ENCODE measurements around the gene BRICD5. TPM values are rescaled to one million over a fixed set of nuclear protein-coding genes. Genes with fewer than 3 reads are reported as not detected.

BRICD5 gene
- total and polyA plus RNA-seq, 4 experiments from 2014 or later = 0.39 to 33.4 (median 32.4) TPM; not detected in 1

DNA sequence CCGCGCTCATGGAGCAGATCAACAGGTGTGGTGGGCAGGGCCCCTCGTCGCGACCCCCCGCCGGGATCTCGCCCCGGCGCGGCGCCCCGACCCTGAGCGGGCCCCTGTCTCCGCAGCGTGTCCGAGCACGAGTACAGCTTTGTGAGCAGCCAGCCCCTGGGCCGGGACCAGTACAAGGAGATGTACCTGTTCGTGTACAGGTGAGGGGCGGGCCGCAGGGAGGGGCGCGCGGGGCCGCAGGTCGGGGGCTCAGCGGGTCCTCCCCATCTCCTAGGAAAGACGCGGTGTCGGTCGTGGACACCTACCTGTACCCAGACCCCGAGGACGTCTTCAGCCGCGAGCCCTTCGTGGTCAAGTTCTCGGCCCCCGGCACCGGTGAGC is 26.4 kb upstream of the BRICD5 start:
- POLR2A ChIA-PET (ENCODE audit: partially characterized antibody) = no interaction called here
- no peak overlapping the region for H3K27ac Mint-ChIP-seq

DNA sequence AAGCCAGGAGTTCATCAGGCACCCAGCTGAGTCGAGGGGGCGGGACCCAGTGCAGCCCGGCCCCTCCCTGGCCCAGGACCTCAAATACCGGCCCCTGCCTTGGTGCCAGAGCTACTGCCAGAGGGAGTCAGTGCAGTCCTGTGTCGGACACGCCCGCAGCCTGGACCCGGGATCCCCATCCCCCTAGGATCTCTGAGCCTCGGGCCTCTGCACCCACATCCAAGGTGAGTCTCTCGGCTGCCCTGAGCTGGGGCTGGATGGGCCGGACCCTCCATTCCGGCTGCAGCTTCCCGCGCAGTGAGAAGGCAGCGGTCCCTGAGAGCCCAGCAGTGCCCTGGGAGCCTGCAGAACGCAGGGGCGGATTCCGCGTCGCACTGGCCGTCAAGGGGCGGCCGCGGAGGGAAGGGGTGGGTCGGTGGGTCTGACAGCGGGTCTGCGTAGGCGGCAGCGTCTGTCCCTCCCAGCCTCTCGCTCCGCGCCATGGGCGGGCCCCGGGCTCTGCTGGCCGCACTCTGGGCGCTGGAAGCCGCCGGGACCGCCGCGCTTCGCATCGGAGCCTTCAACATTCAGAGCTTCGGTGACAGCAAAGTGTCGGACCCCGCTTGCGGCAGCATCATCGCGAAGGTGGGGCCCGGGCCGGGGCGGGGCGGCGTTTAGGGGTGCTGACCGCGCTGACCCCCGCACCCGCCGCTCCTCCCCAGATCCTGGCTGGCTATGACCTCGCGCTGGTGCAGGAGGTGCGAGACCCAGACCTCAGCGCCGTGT is 25.9 kb upstream of the BRICD5 start, which contains the start of gene DNASE1L2:
TSS of gene DNASE1L2 (plus strand) at position 108 of the 765 bp plus-strand sequence. CDS start at position 481, 373 bp downstream.
- no peak for DNase-seq
- intact Hi-C loops (cut with micrococcal nuclease) = no loop called here
- Histone ChIP-seq H3K27ac (ENCODE audit: low read depth, low read length) (no peak within 1 kb of the TSS), H3K4me3 (ENCODE audit: low read length in 2 of 2) (no peak within 1 kb of the TSS), H3K4me1 (ENCODE audit: insufficient read depth, low read length) (no peaks in the 10 kb centered on the region), H3K27me3 (ENCODE audit: insufficient read depth, low read length) (no peaks in the 10 kb centered on the region), H3K36me3 (ENCODE audit: insufficient read depth, low read length) (peaks cover 24% of the 10 kb centered on the region), H3K9me3 (ENCODE audit: control insufficient read depth in 1 of 2, low read length in 2 of 2) (no peaks in the 10 kb centered on the region)
- ChIA-PET CTCF (ENCODE audit: partially characterized antibody) (no interaction called here), POLR2A (ENCODE audit: partially characterized antibody) (interaction anchor here (0.9 to 1.1 kb wide), 2 partner anchors 16 to 21 kb away, joined by 3 to 5 read pairs; no protein-coding TSS in a partner anchor)
- Mint-ChIP-seq H3K27me3 (no peaks in the 10 kb centered on the region), H3K36me3 (peaks cover 5 to 15% of the 10 kb centered on the region in 2 donors), H3K9me3 (no peaks in the 10 kb centered on the region), H3K4me1 (peaks cover 0 to 9% (median 0%) of the 10 kb centered on the region in 4 donors), H3K27ac (no peak within 1 kb of the TSS), H3K4me3 (no peak within 1 kb of the TSS)

More for the DNA sequence above, 26.4 kb upstream of the BRICD5 start:
- CTCF ChIA-PET (ENCODE audit: partially characterized antibody) = no interaction called here
- Mint-ChIP-seq H3K4me3 (no peak overlapping the region), H3K27me3 (no peaks in the 10 kb centered on the region), H3K4me1 (peaks cover 0 to 9% (median 0%) of the 10 kb centered on the region in 4 donors), H3K36me3 (peaks cover 5 to 13% of the 10 kb centered on the region in 2 donors), H3K9me3 (no peaks in the 10 kb centered on the region)
- intact Hi-C loops (cut with micrococcal nuclease) = no loop called here
- Histone ChIP-seq H3K27ac (ENCODE audit: low read depth, low read length) (no peak overlapping the region), H3K36me3 (ENCODE audit: insufficient read depth, low read length) (peaks cover 19% of the 10 kb centered on the region), H3K4me1 (ENCODE audit: insufficient read depth, low read length) (no peaks in the 10 kb centered on the region), H3K4me3 (ENCODE audit: low read length in 2 of 2) (no peak overlapping the region), H3K27me3 (ENCODE audit: insufficient read depth, low read length) (no peaks in the 10 kb centered on the region), H3K9me3 (ENCODE audit: control insufficient read depth in 1 of 2, low read length in 2 of 2) (no peaks in the 10 kb centered on the region)
- no peak for DNase-seq

- H3K27ac Mint-ChIP-seq = no peak overlapping the region
- peaks cover 5 to 18% of the 10 kb centered on the region in 2 donors for H3K36me3 Mint-ChIP-seq
- ChIA-PET POLR2A (ENCODE audit: partially characterized antibody) (interaction anchor here (0.9 to 1.1 kb wide), 2 partner anchors 17 to 20 kb away, joined by 3 to 5 read pairs; no protein-coding TSS in a partner anchor), CTCF (ENCODE audit: partially characterized antibody) (no interaction called here)
- no peak overlapping the region for H3K27ac ChIP-seq (ENCODE audit: low read depth, low read length)
- no peaks in the 10 kb centered on the region for H3K27me3 ChIP-seq (ENCODE audit: insufficient read depth, low read length)
- peaks cover 29% of the 10 kb centered on the region for H3K36me3 ChIP-seq (ENCODE audit: insufficient read depth, low read length)
- H3K27me3 Mint-ChIP-seq = no peaks in the 10 kb centered on the region
- H3K4me1 Mint-ChIP-seq = peaks cover 0 to 9% (median 0%) of the 10 kb centered on the region in 4 donors
- no peaks in the 10 kb centered on the region for H3K9me3 ChIP-seq (ENCODE audit: control insufficient read depth in 1 of 2, low read length in 2 of 2)
- intact Hi-C loops (cut with micrococcal nuclease) = no loop called here
- H3K4me3 ChIP-seq (ENCODE audit: low read length in 2 of 2) = no peak overlapping the region
- no peak for DNase-seq
- H3K4me1 ChIP-seq (ENCODE audit: insufficient read depth, low read length) = no peaks in the 10 kb centered on the region
- H3K9me3 Mint-ChIP-seq = no peaks in the 10 kb centered on the region
- no peak overlapping the region for H3K4me3 Mint-ChIP-seq
Measured at GRCh38 chr16:2235695-2236336, 25.2 kb upstream of the BRICD5 start.

DNA sequence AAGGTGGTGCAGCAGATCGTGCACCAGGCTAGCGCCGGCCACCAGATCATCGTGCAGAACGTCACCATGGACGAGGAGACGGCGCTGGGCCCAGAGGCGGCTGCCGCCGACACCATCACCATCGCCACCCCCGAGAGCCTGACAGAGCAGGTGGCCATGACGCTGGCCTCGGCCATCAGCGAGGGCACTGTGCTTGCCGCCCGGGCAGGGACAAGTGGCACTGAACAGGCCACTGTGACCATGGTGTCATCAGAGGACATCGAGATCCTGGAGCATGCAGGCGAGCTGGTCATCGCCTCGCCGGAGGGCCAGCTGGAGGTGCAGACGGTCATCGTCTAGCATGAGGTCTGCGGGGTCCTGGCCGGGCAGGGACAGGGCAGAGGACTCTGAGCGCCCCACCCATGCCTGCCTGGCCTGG is 24.6 kb upstream of the BRICD5 start:
- ChIA-PET CTCF (ENCODE audit: partially characterized antibody) (no interaction called here), POLR2A (ENCODE audit: partially characterized antibody) (no interaction called here)
- peaks cover 29% of the 10 kb centered on the region for H3K36me3 ChIP-seq (ENCODE audit: insufficient read depth, low read length)
- no peak for DNase-seq
- no peak overlapping the region for H3K4me3 Mint-ChIP-seq
- intact Hi-C loops (cut with micrococcal nuclease) = no loop called here
- H3K27ac Mint-ChIP-seq = no peak overlapping the region
- no peaks in the 10 kb centered on the region for H3K27me3 Mint-ChIP-seq
- H3K9me3 Mint-ChIP-seq = no peaks in the 10 kb centered on the region
- H3K27ac ChIP-seq (ENCODE audit: low read depth, low read length) = no peak overlapping the region
- H3K36me3 Mint-ChIP-seq = peaks cover 6 to 21% of the 10 kb centered on the region in 2 donors
- peaks cover 0 to 9% (median 0%) of the 10 kb centered on the region in 4 donors for H3K4me1 Mint-ChIP-seq
- no peak overlapping the region for H3K4me3 ChIP-seq (ENCODE audit: low read length in 2 of 2)
- no peaks in the 10 kb centered on the region for H3K27me3 ChIP-seq (ENCODE audit: insufficient read depth, low read length)
- H3K4me1 ChIP-seq (ENCODE audit: insufficient read depth, low read length) = no peaks in the 10 kb centered on the region
- H3K9me3 ChIP-seq (ENCODE audit: control insufficient read depth in 1 of 2, low read length in 2 of 2) = no peaks in the 10 kb centered on the region

- no peaks in the 10 kb centered on the region for H3K9me3 ChIP-seq (ENCODE audit: control insufficient read depth in 1 of 2, low read length in 2 of 2)
- no peaks in the 10 kb centered on the region for H3K27me3 ChIP-seq (ENCODE audit: insufficient read depth, low read length)
- H3K27ac Mint-ChIP-seq = no peak overlapping the region
- H3K27me3 Mint-ChIP-seq = peaks cover 0 to 1% of the 10 kb centered on the region in 2 donors
- H3K4me1 ChIP-seq (ENCODE audit: insufficient read depth, low read length) = no peaks in the 10 kb centered on the region
- peaks cover 10 to 26% of the 10 kb centered on the region in 2 donors for H3K36me3 Mint-ChIP-seq
- ChIA-PET POLR2A (ENCODE audit: partially characterized antibody) (no interaction called here), CTCF (ENCODE audit: partially characterized antibody) (no interaction called here)
- H3K4me3 ChIP-seq (ENCODE audit: low read length in 2 of 2) = no peak overlapping the region
- H3K9me3 Mint-ChIP-seq = no peaks in the 10 kb centered on the region
- H3K4me1 Mint-ChIP-seq = peaks cover 0 to 9% (median 0%) of the 10 kb centered on the region in 4 donors
- no peak overlapping the region for H3K4me3 Mint-ChIP-seq
- intact Hi-C loops (cut with micrococcal nuclease) = no loop called here
- peaks cover 33% of the 10 kb centered on the region for H3K36me3 ChIP-seq (ENCODE audit: insufficient read depth, low read length)
- no peak overlapping the region for H3K27ac ChIP-seq (ENCODE audit: low read depth, low read length)
- DNase-seq = no peak
Measured at GRCh38 chr16:2234813-2235170, 24.1 kb upstream of the BRICD5 start.

DNA sequence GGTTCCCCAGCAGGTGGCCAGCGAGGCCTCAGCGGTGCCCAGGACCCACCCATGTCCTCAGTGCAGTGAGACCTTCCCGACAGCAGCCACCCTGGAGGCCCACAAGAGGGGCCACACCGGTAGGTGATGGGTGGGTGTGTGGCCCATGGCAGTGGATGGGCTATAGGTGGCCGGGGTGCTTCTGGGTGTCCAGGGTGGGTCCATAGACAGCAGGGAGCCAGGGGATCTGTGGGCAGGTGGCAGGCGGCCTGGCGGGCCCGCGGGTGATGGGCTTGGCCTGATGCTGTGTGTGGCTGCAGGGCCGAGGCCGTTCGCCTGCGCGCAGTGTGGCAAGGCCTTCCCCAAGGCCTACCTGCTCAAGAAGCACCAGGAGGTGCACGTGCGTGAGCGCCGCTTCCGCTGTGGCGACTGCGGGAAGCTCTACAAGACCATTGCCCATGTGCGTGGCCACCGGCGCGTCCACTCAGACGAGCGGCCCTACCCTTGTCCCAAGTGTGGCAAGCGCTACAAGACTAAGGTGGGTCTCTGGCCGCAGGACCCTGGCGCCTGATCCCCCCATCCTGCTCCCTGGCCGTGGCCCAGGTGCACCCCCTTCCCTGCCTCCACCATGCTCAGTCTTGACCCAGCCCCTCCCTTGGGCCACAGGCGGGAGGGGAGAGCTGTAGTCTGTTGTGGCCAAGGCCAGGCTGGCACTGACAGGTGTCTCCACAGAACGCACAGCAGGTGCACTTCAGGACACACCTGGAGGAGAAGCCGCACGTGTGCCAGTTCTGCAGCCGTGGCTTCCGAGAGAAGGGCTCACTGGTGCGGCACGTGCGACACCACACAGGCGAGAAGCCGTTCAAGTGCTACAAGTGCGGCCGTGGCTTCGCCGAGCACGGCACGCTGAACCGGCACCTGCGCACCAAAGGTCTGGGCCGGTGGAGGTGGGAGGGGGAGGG is 23.5 kb upstream of the BRICD5 start:
- Histone ChIP-seq H3K27ac (ENCODE audit: low read depth, low read length) (no peak overlapping the region), H3K9me3 (ENCODE audit: control insufficient read depth in 1 of 2, low read length in 2 of 2) (no peaks in the 10 kb centered on the region), H3K4me1 (ENCODE audit: insufficient read depth, low read length) (no peaks in the 10 kb centered on the region), H3K27me3 (ENCODE audit: insufficient read depth, low read length) (no peaks in the 10 kb centered on the region), H3K36me3 (ENCODE audit: insufficient read depth, low read length) (peaks cover 39% of the 10 kb centered on the region), H3K4me3 (ENCODE audit: low read length in 2 of 2) (no peak overlapping the region)
- peaks cover 0 to 1% of the 10 kb centered on the region in 2 donors for H3K27me3 Mint-ChIP-seq
- H3K36me3 Mint-ChIP-seq = peaks cover 10 to 25% of the 10 kb centered on the region in 2 donors
- POLR2A ChIA-PET (ENCODE audit: partially characterized antibody) = interaction anchor here (1.0 kb wide), 1 partner anchor 28 kb away, joined by 3 read pairs; no protein-coding TSS in a partner anchor
- CTCF ChIA-PET (ENCODE audit: partially characterized antibody) = no interaction called here
- intact Hi-C loops (cut with micrococcal nuclease) = no loop called here
- no peak overlapping the region for H3K4me3 Mint-ChIP-seq
- H3K9me3 Mint-ChIP-seq = no peaks in the 10 kb centered on the region
- H3K27ac Mint-ChIP-seq = no peak overlapping the region
- peaks cover 0 to 9% (median 0%) of the 10 kb centered on the region in 4 donors for H3K4me1 Mint-ChIP-seq
- no peak for DNase-seq
